HG02973 (cell line): Measurements from ENCODE around the gene SUPT16H.

Experiments
- ATAC-seq: cut with Tn5 transposase; IDR thresholded peaks from one replicate; pipeline ENCODE4 v1.9.1; 2021; ENCODE audit warnings: moderate library complexity; ENCODE audit not compliant: unreplicated experiment

SUPT16H gene

DNA sequence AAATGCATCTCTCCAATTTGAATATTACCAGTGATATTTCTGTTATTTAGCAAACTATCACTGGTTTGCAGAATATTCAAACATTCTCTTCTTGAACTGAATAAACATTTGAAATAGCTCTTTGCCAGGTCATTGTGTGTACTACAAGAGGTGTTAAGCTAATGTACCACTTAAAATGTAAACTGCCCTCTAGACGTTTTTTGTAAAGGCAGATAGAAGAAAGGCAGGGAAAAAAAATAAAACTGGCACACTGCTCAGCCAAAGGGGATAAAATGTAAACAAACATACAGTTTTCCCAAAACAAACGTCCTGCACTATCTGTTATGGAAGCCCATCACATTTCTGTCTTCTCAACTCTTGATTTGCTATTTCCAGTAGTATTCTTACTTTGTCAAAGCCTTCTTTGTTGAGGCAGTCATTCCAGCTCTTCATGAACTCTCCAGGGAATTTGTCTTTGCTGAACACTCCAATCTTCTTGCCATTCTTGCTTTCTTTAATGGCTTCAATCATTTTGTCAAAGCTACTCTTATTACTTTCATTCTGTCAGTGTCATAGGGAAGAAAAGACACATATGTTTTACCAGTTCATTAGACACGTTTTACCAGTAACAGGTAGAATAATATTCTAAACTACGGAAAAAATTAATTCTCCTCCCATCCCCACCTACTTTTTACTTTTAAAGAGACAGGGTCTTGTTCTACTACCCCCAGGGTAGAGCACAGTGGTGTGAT is 13.7 kb downstream of the SUPT16H start:
- no peak for ATAC-seq

DNA sequence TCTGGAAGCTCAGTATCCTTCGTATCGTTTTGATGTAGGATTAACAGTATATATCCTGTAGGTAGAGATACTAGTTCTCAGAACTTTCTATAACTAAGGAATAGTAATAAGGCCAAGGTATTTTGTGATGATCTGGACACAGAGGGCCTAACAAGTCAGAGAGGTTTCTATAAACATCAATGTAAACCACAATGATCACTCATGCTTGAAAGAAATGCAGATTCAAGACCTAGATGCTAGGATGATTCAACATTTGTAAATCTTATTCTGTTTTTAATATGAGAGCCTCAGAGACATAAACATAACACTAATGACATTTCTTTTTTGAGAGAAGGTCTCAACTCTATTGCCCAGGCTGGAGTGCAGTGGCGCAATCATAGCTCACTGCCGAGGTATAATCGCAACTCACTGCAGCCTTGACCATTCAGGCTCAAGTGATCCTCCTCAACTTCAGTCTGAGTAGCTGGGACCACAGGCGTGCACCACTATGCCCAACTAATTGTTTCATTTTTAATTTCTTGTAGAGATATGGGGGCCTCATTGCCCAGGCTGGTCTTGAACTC is 16.2 kb downstream of the SUPT16H start:
- no peak for ATAC-seq

DNA sequence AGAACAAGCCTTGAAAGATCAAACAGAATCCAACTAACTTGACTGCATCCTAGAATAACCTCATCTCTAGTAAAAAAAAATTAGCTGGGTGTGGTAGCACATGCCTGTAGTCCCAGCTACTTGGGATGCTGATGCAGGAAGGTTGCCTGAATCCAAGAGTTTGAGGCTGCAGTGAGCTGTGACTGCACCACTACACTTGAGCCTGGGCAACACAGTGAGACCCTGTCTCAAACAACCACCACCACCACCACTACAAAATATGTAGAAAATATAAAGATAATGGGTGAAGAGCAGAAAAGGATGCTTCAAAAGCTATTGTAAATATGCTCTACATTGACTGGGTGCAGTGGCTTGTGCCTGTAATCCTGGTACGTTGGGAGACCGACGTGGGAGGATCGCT is 27.3 kb downstream of the SUPT16H start:
- no peak for ATAC-seq

DNA sequence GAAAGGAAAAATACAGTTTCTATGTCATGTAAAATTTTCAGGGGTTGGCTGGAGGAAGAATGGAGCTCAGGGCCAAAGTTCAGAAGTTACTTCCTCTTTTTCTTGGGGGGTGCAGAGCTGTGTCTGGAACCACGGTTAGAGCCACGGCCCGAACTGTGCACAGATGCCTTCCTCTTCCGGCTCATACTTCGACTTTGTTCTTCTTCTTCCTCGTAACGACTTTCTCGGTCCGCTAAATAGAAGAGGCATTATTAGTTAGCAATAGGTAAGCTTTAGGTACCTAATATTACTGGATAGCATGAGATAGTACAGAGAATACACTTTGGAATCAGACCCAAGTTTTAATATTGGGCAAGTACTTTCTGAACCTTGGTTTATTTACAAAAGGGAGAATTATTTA is 31.2 kb downstream of the SUPT16H start:
- ATAC-seq = peak; percentile 62

DNA sequence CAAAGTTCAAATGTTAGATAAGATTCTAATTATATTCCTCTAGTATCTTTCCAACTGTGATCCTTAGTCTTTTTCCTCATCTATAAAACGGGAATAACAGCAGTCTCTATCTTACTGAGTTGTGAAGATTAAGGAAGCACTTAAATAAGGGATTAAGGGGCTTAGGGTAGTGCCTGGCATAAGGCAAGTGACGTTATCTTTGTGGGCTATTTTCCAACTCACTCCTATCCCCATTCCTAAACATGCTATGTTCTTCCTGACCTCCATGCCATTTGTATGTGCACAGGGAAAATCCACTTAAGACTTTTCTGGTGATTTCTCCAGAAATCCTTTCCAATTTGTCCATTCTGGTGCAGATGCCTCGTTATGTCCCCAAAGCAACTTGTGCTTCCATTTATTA is 33.3 kb downstream of the SUPT16H start:
- no peak for ATAC-seq

DNA sequence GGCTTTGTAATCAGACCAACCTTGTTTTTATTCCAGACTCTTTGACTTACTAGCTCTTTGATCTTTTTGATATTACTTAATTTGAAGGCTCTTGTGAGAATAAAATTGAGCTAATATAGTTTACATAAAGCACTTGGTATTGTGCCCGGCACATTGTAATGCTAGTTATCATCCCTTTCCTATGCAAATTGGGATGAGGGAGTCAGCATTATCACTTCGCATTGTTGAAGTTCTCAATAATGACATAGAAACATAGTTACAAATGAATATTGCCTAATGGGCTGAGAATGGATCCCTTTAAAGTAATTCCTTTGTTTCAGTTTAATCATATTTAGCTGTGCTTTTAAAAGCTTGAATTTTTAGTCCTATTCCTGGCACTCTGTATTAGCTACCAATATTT is 36.6 kb downstream of the SUPT16H start:
- ATAC-seq = no peak

DNA sequence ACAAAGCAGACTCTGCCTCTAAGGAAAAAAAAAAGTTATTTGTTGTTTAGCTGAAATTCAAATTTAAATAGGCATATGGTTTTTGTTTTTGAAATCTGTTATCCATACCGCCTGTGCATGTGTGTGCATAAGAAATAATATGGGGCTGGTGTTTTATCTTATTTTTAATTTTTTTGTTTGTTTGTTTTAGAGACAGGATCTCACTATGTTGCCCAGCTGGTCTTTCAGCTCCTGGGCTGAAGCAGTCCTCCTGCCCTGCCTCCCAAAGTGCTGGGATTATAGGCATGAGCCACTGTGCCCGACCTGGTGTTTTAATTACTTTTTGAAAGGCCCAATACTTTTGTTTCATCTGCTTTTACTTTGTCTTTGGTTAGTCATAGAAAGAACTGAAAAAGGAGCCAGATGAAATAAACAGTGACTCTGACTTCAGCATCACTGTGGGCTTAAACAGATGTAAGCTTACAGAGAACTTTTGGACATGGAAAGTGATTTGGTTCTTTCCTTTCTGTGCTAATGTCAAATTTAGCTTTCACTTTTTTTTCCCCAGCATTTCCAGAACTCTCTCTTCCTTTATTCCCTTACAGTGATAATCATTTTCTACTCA is 37.2 kb downstream of the SUPT16H start:
- no peak for ATAC-seq

DNA sequence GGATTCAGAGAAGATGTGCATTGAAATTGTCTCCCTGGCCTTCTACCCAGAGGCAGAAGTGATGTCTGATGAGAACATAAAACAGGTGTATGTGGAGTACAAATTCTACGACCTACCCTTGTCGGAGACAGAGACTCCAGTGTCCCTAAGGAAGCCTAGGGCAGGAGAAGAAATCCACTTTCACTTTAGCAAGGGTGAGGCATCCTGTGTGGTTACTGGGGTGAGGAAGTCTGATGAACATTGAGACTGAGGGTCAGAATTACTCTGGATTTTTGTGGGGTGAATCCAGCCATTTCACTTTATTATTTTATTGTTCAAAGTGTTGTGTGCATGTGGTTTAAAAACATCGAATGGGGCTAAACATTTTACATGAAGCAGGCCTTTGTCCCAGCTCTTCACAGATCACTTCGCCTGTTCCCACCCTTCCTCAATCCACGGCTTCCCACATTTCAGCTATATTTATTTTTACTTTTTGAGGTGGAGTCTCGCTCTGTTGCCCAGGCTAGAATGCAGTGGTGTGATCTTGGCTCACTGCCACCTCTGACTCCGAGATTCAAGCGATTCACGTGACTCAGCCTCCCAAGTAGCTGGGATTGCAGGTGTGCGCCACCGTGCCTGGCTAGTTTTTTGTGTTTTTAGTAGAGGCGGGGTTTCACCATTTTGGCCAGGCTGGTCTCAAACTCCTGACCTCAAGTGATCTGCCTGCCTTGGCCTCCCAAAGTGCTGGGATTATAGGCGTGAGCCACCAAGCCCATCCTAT is 40.6 kb downstream of the SUPT16H start:
- no peak for ATAC-seq

DNA sequence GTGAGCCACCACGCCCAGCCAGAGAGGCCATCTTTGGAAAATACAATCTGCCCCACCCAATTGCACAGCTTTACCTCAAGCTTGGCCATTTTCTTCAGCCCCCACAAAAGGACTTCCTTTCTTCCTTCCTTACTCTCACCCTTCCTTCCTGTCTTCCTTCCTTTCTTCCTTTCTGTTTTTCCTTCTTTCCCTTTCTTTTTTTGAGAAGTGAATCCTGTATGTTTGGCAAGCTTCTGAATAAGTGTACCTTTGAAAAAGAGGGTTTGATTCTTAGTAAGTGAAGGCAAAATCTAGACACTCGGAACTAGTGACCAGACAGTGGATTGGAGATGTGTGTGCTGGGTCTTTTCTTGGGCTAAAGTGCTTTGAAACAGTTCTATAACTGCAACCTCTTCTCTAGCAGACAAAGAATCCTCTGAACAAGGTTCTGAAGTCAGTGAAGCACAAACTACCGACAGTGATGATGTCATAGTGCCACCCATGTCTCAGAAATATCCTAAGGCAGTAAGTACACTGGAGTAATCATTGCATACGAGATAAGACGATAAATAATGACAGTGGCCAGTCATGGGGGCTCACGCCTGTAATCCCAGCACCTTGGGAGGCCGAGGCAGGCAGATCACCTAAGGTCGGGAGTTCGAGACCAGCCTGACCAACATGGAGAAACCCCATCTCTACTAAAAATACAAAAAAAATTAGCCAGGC is 49.5 kb downstream of the SUPT16H start:
- ATAC-seq = no peak

DNA sequence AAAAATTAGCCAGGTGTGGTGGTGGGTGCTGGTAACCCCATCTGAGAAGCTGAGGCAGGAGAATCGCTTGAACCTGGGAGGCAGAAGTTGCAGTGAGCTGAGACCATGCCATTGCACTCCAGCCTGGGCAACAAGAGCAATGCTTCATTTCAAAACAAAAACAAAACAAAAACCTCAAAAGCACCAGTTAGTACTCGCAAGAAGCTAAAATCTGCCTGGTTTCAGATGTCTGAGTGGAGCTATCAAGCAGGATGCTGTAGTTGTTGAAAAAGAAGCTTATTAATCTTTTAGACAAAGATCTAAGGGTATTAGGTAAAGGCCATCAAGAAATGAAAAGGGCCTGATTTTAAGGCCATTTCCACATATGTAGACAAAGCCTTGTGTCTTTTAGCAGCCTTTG is 50.9 kb downstream of the SUPT16H start:
- ATAC-seq = no peak

DNA sequence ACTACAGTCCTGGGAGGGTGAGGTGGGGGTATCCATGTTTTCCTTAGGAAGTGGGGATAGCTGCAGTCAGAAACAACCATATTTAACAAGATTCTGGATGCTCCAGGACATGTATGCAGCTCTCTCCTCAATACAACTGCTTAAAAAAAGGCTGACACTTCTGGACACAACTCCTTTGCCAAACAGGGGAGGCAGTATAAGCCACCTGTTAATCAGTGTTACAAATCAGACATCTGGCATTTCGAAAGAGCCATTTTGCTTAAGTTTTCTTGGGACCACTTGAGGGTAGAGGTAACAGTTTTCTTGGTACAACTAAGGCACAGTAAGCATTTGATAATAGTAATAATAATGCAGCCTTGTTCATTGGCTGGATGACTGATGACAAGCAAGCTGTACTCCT is 56.8 kb downstream of the SUPT16H start:
- ATAC-seq = no peak

DNA sequence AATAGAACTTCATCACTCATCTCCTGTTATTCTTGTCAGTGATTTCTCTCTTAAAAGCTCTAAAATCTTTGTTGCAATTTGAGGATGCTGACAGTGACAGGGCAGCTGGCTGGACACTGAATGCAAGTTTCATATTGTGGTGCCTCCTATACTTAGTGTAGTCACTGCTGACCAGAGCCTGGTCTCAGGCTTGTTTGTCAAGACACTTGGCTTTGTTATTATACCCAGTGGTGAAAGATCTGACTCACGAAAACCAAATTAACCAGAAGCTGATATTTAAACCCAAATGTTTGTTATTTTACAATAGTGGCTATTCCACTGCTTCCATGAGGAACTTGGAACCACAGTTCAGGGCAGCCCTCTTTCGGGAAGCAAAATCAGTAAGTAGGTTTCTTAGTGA is 61.1 kb downstream of the SUPT16H start:
- ATAC-seq = no peak

DNA sequence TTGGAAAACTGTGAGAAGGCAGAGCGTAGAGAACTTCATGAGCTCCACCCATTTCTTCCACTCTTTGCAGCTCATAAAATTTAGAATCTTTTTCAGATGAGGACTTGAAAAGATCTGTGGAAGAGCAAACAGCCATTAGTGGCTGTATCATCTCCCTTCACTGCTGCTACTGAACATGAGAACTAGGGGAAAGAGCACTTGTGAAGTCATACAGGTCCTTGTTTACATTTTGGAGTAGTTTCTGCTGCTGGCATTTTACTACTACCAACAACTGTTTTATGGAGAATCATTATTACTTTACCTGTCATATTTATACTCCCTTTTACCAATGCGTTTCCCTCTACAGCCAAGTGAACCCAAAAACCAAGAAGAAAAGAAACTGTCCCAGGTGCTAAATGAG is 62.9 kb downstream of the SUPT16H start:
- no peak for ATAC-seq

DNA sequence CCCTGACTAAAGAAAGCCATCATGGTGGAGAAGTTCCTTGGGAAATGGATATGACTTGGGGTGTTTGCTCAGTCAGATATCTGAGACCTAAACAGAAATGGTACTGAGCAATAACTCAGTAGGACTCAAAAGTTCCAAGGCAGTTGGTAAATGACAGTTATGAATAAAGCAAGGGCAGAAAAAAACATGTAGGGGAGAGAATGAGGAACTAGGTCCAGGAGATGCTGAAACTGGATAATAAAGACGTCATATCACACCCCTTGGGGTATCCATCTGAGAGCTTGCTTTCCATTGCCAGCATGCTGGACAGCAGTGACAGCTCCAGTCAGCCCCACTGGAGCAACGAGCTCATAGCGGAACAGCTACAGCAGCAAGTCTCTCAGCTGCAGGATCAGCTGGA is 66.4 kb downstream of the SUPT16H start:
- no peak for ATAC-seq

DNA sequence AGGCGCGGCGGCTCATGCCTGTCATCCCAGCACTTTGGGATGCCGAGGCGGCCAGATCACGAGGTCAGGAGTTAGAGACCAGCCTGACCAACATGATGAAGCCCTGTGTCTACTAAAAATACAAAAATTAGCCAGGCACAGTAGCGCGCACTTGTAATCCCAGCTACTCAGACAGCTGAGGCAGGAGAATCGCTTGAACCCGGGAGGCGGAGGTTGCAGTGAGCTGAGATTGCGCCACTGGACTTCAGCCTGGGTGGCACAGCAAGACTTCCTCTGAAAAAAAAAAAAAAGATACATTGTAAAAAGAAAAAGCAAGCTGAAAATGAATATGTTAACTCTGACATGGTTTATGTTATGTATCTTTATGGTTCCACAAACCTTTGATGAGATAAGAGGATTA is 70.3 kb downstream of the SUPT16H start:
- ATAC-seq = no peak

DNA sequence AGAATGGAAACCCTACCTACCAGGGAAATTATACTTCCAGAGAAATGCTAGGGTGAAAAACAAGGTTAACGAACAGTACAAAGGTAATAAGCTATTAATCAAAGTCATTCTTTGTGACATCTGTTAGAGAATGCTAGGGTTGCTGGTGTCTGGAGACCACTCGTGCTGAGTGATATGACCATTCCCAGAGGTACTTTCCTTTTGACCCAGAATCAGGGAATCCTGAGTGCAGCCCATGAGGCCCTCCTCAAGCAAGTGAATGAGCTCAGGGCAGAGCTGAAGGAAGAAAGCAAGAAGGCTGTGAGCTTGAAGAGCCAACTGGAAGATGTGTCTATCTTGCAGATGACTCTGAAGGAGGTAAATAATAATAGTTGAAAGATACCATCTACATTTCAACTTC is 72.2 kb downstream of the SUPT16H start:
- no peak for ATAC-seq

DNA sequence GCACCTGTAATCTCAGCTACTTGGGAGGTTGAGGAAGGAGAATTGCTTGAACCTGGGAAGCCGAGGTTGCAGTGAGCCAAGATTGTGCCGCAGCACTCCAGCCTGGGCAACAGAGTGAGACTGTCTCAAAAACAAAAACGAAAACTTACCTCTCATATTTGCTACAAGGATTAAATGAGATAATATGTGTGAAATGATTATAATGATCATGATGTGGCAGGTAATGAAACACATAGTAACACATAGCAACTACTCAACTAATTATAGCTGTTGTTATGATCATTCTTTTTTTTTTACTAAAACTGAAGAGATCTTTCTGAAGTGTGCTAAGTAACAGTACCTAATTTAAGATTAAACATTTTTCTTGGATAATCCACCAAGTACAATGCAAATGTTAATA is 73.9 kb downstream of the SUPT16H start:
- no peak for ATAC-seq

DNA sequence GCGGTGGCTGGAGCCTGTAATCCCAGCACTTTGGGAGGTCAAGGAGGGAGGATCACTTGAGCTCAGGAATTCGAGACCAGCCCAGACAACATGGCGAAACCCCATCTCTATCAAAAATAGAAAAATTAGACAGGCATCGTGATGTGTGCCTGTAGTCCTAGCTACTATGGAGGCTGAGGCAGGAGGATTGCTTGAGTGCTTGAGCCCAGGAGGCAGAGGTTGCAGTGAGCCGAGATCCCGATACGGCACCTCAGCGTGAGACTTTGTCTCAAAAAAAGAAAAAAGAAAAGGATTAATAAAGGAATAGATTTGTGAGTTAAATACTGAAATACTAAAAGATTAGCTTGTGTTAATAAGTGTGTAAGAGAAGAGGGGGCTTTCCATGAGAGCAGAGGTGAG is 74.6 kb downstream of the SUPT16H start:
- ATAC-seq = no peak

DNA sequence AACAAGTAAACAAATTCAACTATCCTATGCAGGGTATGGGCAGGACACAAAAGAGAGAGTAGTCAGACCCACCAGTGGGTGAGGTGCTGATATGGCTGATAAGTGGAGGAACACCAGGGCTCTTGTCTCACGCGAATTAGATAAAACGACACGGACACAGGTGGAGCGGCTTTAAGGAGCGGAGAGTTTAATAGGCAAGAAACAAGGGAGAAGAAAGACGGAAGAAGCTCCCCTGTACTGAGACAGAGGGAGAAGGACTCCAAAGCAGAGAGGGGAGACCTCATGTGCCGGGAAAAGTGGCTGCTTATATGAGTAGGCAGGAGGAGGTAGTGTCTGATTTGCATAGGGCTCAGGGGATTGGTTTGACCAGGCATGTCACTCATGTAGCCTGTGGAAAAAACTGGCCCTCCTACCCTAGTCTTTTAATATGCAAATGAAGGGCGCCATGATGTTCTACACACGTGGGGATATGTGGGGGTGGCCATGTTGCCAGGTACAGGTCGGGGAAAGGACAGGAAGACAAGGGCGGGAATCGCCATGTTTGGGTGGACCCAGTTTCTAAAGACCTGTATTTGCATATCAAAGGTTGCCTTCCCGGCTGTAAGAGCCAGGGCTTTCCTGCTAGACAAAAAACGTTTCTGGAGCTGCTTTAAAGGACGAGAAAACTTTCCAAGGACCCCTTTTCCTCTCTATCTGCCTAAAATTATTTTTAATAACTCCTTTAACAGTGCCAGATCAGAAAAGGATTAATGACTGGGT is 75.2 kb downstream of the SUPT16H start:
- ATAC-seq = peak; percentile 80

DNA sequence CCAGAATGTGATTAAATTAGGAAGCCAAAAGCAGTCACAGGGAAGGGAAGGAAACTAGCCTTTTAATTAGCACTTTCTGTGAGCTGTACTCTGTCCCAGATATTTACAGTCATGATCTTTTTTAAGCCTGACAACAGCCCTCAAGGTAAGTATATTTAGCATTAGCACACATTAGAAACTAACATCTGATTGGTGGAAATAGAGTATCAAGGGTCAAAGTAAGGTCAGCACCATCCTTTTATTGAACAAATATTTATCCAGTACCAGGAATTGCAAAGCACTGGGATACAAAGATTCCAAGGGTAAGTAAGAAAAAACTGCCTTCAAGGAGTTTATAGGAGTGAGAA is 75.7 kb downstream of the SUPT16H start:
- no peak for ATAC-seq

DNA sequence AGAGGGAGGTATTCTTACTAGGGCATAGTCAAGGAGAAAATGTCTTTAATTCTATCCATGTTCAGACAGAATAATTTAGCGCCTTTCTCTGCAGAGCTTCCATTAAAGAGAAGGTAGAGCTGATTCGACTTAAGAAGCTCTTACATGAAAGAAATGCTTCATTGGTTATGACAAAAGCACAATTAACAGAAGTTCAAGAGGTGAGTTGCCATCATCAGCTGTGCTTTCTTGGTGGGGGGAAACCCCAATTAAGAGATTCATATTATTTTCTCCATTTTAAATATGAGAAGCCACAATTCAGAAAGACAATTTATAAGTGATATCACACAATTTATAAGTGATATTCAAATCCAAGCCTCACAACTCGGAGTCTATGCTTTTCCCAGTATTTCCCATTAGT is 76.2 kb downstream of the SUPT16H start:
- ATAC-seq = no peak
